Glutamatergic neuron (in vitro differentiated cells): ENCODE results near the gene CALML4. TPM values are rescaled to one million over a fixed set of nuclear protein-coding genes. Genes with fewer than 3 reads are reported as not detected.

Experiments used
- DNase-seq: peaks from one replicate; pipeline ENCODE4 v3.0.0; 2022
- H3K27ac Mint-ChIP-seq: one replicate; pipeline ENCODE4 v1.8.0; 2020; ENCODE audit warnings: mild to moderate bottlenecking, mixed read lengths, inconsistent platforms; ENCODE audit not compliant: unreplicated experiment
- H3K27me3 Mint-ChIP-seq: one replicate; pipeline ENCODE4 v1.8.0; 2020; ENCODE audit warnings: mild to moderate bottlenecking, moderate library complexity, mixed read lengths, inconsistent platforms; ENCODE audit not compliant: unreplicated experiment
- H3K36me3 Mint-ChIP-seq: one replicate; pipeline ENCODE4 v1.8.0; 2020; ENCODE audit warnings: mild to moderate bottlenecking, mixed read lengths, inconsistent platforms; ENCODE audit not compliant: unreplicated experiment
- H3K4me1 Mint-ChIP-seq: one replicate; pipeline ENCODE4 v1.8.0; 2020; ENCODE audit warnings: mild to moderate bottlenecking, low read depth, mixed read lengths, inconsistent platforms; ENCODE audit not compliant: unreplicated experiment
- H3K4me3 Mint-ChIP-seq: one replicate; pipeline ENCODE4 v1.8.0; 2020; ENCODE audit warnings: mild to moderate bottlenecking, mixed read lengths, inconsistent platforms; ENCODE audit not compliant: unreplicated experiment
- H3K9me3 Mint-ChIP-seq: one replicate; pipeline ENCODE4 v1.8.0; 2020; ENCODE audit warnings: mild to moderate bottlenecking, moderate library complexity, mixed read lengths, inconsistent platforms; ENCODE audit not compliant: unreplicated experiment
- CTCF ChIP-seq: fragments of 200-600 bp; sonication (generic); IDR thresholded peaks from one replicate; pipeline ENCODE4 v1.5.0; 2021; ENCODE audit not compliant: partially characterized antibody, unreplicated experiment
- total RNA-seq: library from RNA; stranded (reverse); fragmentation: NEBNext Ultra II Directional; extraction: Animal tissue kit (Norgen Biotek cat#: 25700); gene quantifications from one replicate; pipeline ENCODE4 v1.2.1, GENCODE V29; 2021; ENCODE audit not compliant: unreplicated experiment

The CALML4 gene
- total RNA-seq, 1 donor from 2014 or later, result 4.1 TPM

GRCh38 chr15:68232937-68233336, 27.8 kb upstream of the CALML4 start:
- Mint-ChIP-seq H3K4me1 (peaks cover 10% of the 10 kb centered on the region), H3K36me3 (no peaks in the 10 kb centered on the region)
- no peak for DNase-seq

GRCh38 chr15:68232449-68232848, 27.3 kb upstream of the CALML4 start:
- peaks cover 14% of the 10 kb centered on the region for H3K4me1 Mint-ChIP-seq
- no peak overlapping the region for H3K4me3 Mint-ChIP-seq

More at GRCh38 chr15:68232937-68233336, 27.8 kb upstream of the CALML4 start:
- Mint-ChIP-seq H3K9me3 (peaks cover 5% of the 10 kb centered on the region), H3K4me3 (no peak overlapping the region), H3K27ac (no peak overlapping the region), H3K27me3 (peaks cover 9% of the 10 kb centered on the region)
- TF ChIP-seq CTCF, result no peak

GRCh38 chr15:68231102-68231818, 26.1 kb upstream of the CALML4 start:
- Mint-ChIP-seq H3K4me3 (peak overlapping the region; percentile 27), H3K27ac (no peak overlapping the region), H3K36me3 (no peaks in the 10 kb centered on the region), H3K4me1 (peaks cover 14% of the 10 kb centered on the region), H3K9me3 (peaks cover 6% of the 10 kb centered on the region), H3K27me3 (peaks cover 7% of the 10 kb centered on the region)
- no peak for TF ChIP-seq CTCF
- no peak for DNase-seq

More at GRCh38 chr15:68232449-68232848, 27.3 kb upstream of the CALML4 start:
- no peak for DNase-seq
- peaks cover 6% of the 10 kb centered on the region for H3K9me3 Mint-ChIP-seq
- no peaks in the 10 kb centered on the region for H3K36me3 Mint-ChIP-seq
- peaks cover 9% of the 10 kb centered on the region for H3K27me3 Mint-ChIP-seq
- no peak overlapping the region for H3K27ac Mint-ChIP-seq
- TF ChIP-seq CTCF, result no peak

- H3K36me3 Mint-ChIP-seq, result no peaks in the 10 kb centered on the region
- H3K9me3 Mint-ChIP-seq, result peaks cover 6% of the 10 kb centered on the region
- peak overlapping the region; percentile 87 for H3K27ac Mint-ChIP-seq
- no peak for TF ChIP-seq CTCF
- peaks cover 7% of the 10 kb centered on the region for H3K27me3 Mint-ChIP-seq
- H3K4me3 Mint-ChIP-seq, result peak overlapping the region; percentile 90
- no peak for DNase-seq
- peaks cover 14% of the 10 kb centered on the region for H3K4me1 Mint-ChIP-seq
Measured at GRCh38 chr15:68230157-68231100, 25.3 kb upstream of the CALML4 start.
